NCI-H2081 treated with DMSO at 0.1 percent for 48 hours (cell line): Measurements from ENCODE around the gene TNIK.

Experiments used
- DNase-seq: peaks from one replicate; lab custom pipeline; 2025; lab: John Stamatoyannopoulos, UW

TNIK gene

GRCh38 chr3:171165983-171166382 is 294.2 kb downstream of the TNIK start:
- no peak for DNase-seq

- no peak for DNase-seq
Observed at GRCh38 chr3:171165499-171165921, 294.7 kb downstream of the TNIK start.

- no peak for DNase-seq
Observed at GRCh38 chr3:171164067-171164465, 296.1 kb downstream of the TNIK start.

DNA sequence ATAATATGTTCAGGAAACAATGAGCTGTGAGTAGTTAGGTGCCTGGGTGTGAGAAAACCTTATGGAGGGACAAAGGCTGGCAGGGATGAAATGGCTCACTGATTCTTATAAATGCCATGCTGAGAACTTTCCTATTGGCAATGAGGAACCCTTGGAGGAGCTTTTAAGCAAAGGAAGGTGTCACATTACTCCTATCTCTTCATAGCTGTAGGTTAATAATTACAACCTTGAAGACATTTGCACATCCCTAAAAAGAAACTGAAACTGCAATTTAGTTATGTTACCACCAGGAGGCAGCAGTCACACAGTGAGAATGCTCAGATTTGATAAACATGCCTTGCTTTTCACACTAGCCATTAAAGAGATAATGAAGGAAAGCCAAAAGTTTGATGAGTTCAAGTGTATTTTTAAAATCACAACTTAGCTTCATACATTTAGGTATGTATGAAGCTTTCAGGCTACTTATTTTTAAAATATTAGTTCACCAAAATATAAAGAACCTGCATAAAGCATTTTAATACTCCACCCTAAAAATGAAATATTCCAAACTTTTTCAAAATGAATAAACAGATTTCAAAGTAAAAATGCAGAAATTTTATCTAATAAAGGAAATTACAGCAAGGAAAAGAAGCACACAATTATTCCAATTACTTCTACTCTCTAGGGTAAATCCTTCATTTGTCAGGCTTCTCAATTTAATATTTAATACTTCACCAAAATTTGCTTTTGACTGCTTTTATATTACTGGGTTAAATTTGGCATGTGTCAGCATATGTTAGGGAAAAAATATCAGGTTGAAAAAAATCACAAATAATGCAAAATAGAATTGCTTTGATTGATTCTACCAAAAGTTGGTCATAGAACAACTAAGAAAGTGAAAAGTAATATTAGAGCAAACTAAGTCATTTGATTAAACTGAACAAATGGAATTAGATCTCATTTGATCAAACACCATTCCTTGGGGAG is 296.8 kb downstream of the TNIK start:
- no peak for DNase-seq

- no peak for DNase-seq
Observed at GRCh38 chr3:171160325-171160724, 299.9 kb downstream of the TNIK start.

- no peak for DNase-seq
Observed at GRCh38 chr3:171159822-171160157, 300.4 kb downstream of the TNIK start.

- no peak for DNase-seq
Observed at GRCh38 chr3:171159024-171159821, 301.0 kb downstream of the TNIK start.

GRCh38 chr3:171157980-171158379 is 302.2 kb downstream of the TNIK start:
- no peak for DNase-seq

DNA sequence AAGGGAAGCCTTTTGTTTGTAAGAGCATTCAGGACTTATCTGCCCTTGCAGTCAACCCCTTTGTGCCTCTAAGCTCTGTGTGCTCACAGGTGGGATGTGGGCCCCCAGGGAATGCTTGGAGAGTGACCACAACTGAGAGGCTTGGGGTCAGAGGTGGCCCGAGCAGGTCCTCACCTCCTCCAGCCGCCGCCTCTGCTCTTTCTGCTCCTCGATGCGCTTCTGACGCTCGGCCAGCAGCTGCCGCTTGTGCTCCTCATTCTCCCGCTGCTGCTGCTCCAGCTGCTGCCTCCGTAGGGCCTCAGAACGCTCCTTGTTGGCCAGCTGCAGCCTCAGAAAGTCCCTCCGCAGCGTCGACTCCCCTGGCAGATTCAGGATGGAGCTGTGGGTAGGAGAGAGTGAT is 302.9 kb downstream of the TNIK start:
- DNase-seq, result no peak

- no peak for DNase-seq
Observed at GRCh38 chr3:171156401-171157010, 303.7 kb downstream of the TNIK start.

DNA sequence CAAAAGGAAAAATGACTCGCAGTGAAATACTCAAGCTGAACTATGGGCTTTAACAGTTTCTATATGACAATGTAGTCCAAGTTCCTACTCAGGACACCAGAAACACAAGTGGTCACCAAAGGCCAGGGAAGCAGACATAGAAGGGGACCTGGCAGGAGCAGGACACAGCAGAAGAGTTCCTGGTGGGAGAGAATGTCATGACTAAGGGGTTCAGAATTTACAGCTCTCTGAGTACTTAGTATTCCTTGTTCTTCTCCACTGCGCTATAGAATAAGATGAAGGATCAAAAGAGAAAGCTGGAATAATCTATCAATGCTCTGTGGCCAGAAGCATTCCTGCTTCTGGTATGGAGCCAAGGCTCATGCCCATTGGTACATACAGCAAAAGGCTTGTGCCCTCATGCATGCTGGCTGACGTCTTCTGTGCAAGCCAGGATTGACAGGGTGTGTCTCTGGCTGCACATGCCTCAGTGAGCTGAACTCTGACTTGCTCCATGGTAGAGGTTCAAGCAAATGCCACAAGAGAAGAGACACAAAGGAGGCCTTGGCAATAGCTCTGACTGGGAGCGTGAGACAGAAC is 305.0 kb downstream of the TNIK start:
- DNase-seq, result no peak

- DNase-seq, result no peak
Observed at GRCh38 chr3:171150945-171151344, 309.3 kb downstream of the TNIK start.

GRCh38 chr3:171149526-171150116 is 310.6 kb downstream of the TNIK start:
- no peak for DNase-seq

GRCh38 chr3:171145798-171146197 is 314.4 kb downstream of the TNIK start:
- no peak for DNase-seq

DNA sequence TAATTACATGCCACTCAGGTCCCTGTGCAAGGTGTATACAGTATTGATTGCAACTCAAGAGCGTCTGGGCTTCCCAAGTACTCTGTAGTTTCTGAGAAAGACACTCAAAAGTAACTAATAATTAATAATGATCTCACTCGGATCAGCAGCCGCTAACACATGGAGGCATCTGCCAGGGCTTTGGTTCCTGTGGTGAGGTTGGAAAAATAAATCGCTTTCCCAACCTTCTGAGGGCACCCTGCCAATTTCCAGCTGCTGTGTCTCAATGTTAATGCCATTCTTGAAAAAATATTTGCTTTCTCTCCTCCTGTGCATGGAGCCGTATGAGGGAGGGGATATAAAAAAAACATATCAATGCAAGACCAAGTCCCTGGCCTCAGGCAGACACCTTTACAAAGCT is 317.2 kb downstream of the TNIK start:
- DNase-seq, result peak; percentile 60

DNA sequence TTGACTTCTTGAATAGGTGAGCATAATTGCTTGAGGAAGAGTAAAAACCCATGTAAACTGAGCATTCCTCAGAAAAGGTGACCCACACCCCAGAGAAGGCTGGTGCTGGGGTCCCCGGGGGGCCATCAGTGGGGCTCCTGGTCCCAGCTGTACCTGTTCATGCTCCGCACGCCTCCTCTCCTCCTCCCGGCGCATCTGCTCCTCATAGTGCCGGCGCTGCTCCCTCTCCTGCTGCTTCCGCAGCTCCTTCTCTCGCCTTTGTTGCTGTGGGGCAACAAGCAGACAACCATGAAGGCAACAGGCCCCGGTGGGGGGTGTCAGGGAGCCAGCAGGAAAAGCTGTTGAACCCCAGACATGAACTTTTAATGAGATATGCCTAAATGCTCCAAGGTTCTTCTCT is 320.0 kb downstream of the TNIK start:
- DNase-seq, result no peak

GRCh38 chr3:171138027-171138426 is 322.2 kb downstream of the TNIK start:
- no peak for DNase-seq

GRCh38 chr3:171135549-171135948 is 324.7 kb downstream of the TNIK start:
- DNase-seq, result no peak

DNA sequence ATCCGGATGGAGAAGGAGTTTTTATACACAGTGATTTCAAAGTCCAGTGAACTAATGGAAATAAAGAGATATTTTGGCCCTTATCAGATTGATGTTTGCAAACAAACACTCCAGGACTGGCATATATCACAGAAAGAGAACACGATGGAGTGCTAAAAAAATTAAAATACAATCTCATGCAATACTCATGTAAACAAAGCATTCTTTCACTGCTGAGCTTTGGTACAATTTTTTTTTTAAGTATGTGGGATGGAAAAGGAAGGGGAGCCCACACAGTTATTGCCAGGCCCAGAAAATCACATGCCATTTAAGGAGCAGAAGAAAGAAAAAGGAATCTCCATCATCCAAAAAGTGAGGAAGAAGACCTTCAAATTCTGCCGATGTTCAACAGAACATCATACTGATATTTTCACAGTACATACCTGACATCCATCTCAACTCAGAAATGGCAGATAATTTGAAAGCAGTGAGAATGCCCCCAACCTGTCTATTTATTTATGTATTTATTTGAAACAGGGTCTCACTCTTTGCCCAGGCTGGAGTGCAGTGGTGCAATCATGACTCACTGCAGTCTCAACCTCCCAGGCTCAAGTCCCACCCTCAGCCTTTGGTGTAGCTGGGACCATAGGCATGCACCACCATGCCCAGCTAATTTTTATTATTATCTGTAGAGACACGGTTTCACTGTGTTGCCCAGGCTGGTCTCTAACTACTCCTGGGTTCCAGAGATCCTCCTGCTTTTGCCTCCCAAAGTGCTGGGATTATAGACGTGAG is 326.2 kb downstream of the TNIK start:
- DNase-seq, result no peak

GRCh38 chr3:171133337-171133736 is 326.9 kb downstream of the TNIK start:
- DNase-seq, result no peak

- DNase-seq, result no peak
Observed at GRCh38 chr3:171132873-171133272, 327.3 kb downstream of the TNIK start.
